HCT116 (cell line): ENCODE measurements around the gene GLRX3. TPM values are rescaled to one million over a fixed set of nuclear protein-coding genes. Genes with fewer than 3 reads are reported as not detected.

Source experiments
- ATAC-seq: fragments of 200-7000 bp; cut with Tn5 transposase; 2 replicates; pipeline ENCODE4 v1.9.1; 2020; ENCODE audit warnings: mild to moderate bottlenecking, moderate library complexity
- BruUV-seq: library from RNA; stranded (reverse); fragments of 400-500 nt; replicated peaks from 2 replicates; lab custom pipeline; 2021; lab: Mats Ljungman, UMichigan
- CTCF ChIA-PET: fragments of 300-600 bp; sonication (Branson Sonifier 250); formaldehyde crosslinking; loops from one replicate; lab custom pipeline; 2021; ENCODE audit warnings: antibody characterized with exemption; lab: Charles Lee
- POLR2A ChIA-PET: fragments of 300-600, 350-600 bp; sonication (Branson Sonifier 250); formaldehyde crosslinking; loops from one replicate; lab custom pipeline; 2021; ENCODE audit warnings: antibody characterized with exemption; lab: Charles Lee
- RAD21 ChIA-PET, 2 experiments: fragments of 300-600 bp; sonication (Branson Sonifier 250); formaldehyde crosslinking; loops; one replicate each; lab custom pipeline; 2023; ENCODE audit warnings: low total read pairs in 2 of 2; ENCODE audit not compliant: uncharacterized antibody in 2 of 2, unreplicated experiment in 2 of 2, low non-redundant PET in 1 of 2; lab: Charles Lee
- DNase-seq: peaks from one replicate; pipeline ENCODE4 v3.0.0-alpha.2; 2010; ENCODE audit warnings: low read depth, low spot score
- H2AFZ ChIP-seq: fragments of 200-600 bp; shearing (Covaris generic), sonication (generic); 2 replicates; pipeline ENCODE4 v1.6.1; 2017; ENCODE audit warnings: low read depth, mixed run types, mixed read lengths, antibody characterized with exemption, low read length; ENCODE audit not compliant: poor library complexity, severe bottlenecking
- H3K27ac ChIP-seq: 2 replicates; pipeline ENCODE4 v1.5.1; 2012; ENCODE audit warnings: low read depth, low read length
- H3K27me3 ChIP-seq: fragments of 200-600 bp; sonication (generic); 2 replicates; pipeline ENCODE4 v1.6.1; 2016; ENCODE audit warnings: mixed run types, low read length, mixed read lengths; ENCODE audit not compliant: insufficient read depth
- H3K36me3 ChIP-seq, 2 experiments: fragments of 200-500 bp in 1 of 2; fragments of 200-600 bp in 1 of 2; sonication (Bioruptor generic) in 1 of 2; sonication (generic) in 1 of 2; 2 replicates each; pipeline versions ENCODE4 v1.5.1 to v1.6.1; 2014 to 2016; ENCODE audit warnings: low read length in 2 of 2, inconsistent platforms in 1 of 2, mixed read lengths in 1 of 2, mixed run types in 1 of 2; ENCODE audit not compliant: insufficient read depth in 2 of 2, control insufficient read depth in 1 of 2
- H3K4me1 ChIP-seq, 2 experiments: fragments of 200-600 bp in 1 of 2; sonication (generic) in 1 of 2; 2 replicates each; pipeline versions ENCODE4 v1.5.1 to v1.6.1; 2012 to 2017; ENCODE audit warnings: low read length in 2 of 2, inconsistent platforms in 1 of 2, mild to moderate bottlenecking in 1 of 2, mixed read lengths in 1 of 2, mixed run types in 1 of 2, moderate library complexity in 1 of 2; ENCODE audit not compliant: insufficient read depth in 2 of 2, control insufficient read depth in 1 of 2
- H3K4me2 ChIP-seq: fragments of 200-600 bp; sonication (generic); 2 replicates; pipeline ENCODE4 v1.6.1; 2017; ENCODE audit warnings: mixed run types, low read length, mixed read lengths
- H3K4me3 ChIP-seq, 2 experiments: fragments of 200-600 bp in 1 of 2; sonication (generic) in 1 of 2; replicated peaks in 1 of 2; 2 replicates each; pipeline ENCODE4 v1.5.1; 2011 to 2016; ENCODE audit warnings: low read length in 2 of 2, control low read depth in 1 of 2, low read depth in 1 of 2, mild to moderate bottlenecking in 1 of 2, mixed read lengths in 1 of 2, mixed run types in 1 of 2
- H3K79me2 ChIP-seq: fragments of 200-600 bp; sonication (generic); 2 replicates; pipeline ENCODE4 v1.6.1; 2017; ENCODE audit warnings: mild to moderate bottlenecking, mixed run types, low read length, moderate library complexity, mixed read lengths; ENCODE audit not compliant: insufficient read depth
- H3K9ac ChIP-seq: fragments of 200-600 bp; sonication (generic); 2 replicates; pipeline ENCODE4 v1.6.1; 2016; ENCODE audit warnings: low read length, mixed read lengths
- H3K9me2 ChIP-seq: fragments of 200-600 bp; sonication (generic), shearing (Covaris generic); 2 replicates; pipeline ENCODE4 v1.6.1; 2017; ENCODE audit warnings: mixed run types, mild to moderate bottlenecking, moderate library complexity; ENCODE audit not compliant: insufficient read depth
- H3K9me3 ChIP-seq, 2 experiments: fragments of 200-500 bp in 1 of 2; fragments of 200-600 bp in 1 of 2; sonication (Bioruptor generic) in 1 of 2; sonication (generic) in 1 of 2; 2 replicates each; pipeline ENCODE4 v1.6.1; 2014 to 2017; ENCODE audit warnings: low read length in 2 of 2, mixed read lengths in 2 of 2, inconsistent platforms in 1 of 2, low read depth in 1 of 2, mild to moderate bottlenecking in 1 of 2, mixed run types in 1 of 2, moderate library complexity in 1 of 2; ENCODE audit not compliant: control insufficient read depth in 1 of 2, insufficient read depth in 1 of 2
- H4K20me1 ChIP-seq: fragments of 200-600 bp; sonication (generic), shearing (Covaris generic); 2 replicates; pipeline ENCODE4 v1.6.1; 2017; ENCODE audit warnings: mixed run types, mild to moderate bottlenecking, moderate library complexity; ENCODE audit not compliant: insufficient read depth
- ATF3 ChIP-seq: IDR thresholded peaks from 2 replicates; pipeline ENCODE4 v1.6.1; 2012
- CBX3 ChIP-seq: IDR thresholded peaks from 2 replicates; pipeline ENCODE4 v1.6.1; 2012; ENCODE audit warnings: low read depth
- CEBPB ChIP-seq: IDR thresholded peaks from 2 replicates; pipeline ENCODE4 v1.6.1; 2012; ENCODE audit warnings: low read depth
- EGR1 ChIP-seq: IDR thresholded peaks from 2 replicates; pipeline ENCODE4 v1.6.1; 2012; ENCODE audit warnings: low read depth
- FOSL1 ChIP-seq: IDR thresholded peaks from 2 replicates; pipeline ENCODE4 v1.6.1; 2012; ENCODE audit warnings: low read depth
- POLR2A ChIP-seq: IDR thresholded peaks from 2 replicates; pipeline ENCODE4 v1.7.0; 2011; ENCODE audit warnings: borderline replicate concordance; ENCODE audit not compliant: insufficient read depth, insufficient read length; ENCODE audit errors: extremely low read depth
- POLR2AphosphoS5 ChIP-seq: IDR thresholded peaks from 2 replicates; pipeline ENCODE4 v1.6.1; 2011; ENCODE audit warnings: mild to moderate bottlenecking, low read depth, low read length, moderate library complexity
- SIN3A ChIP-seq: IDR thresholded peaks from 2 replicates; pipeline ENCODE4 v1.6.1; 2012; ENCODE audit warnings: low read depth
- SRF ChIP-seq: IDR thresholded peaks from 2 replicates; pipeline ENCODE4 v1.6.1; 2012; ENCODE audit warnings: low read depth
- TCF7L2 ChIP-seq: IDR thresholded peaks from 2 replicates; pipeline ENCODE4 v1.7.0; 2011; ENCODE audit warnings: borderline replicate concordance, inconsistent platforms; ENCODE audit not compliant: insufficient read depth, insufficient read length; ENCODE audit errors: extremely low read depth
- ZBTB33 ChIP-seq: IDR thresholded peaks from 2 replicates; pipeline ENCODE4 v1.6.1; 2011; ENCODE audit warnings: mild to moderate bottlenecking, low read length, moderate library complexity; ENCODE audit not compliant: insufficient replicate concordance; ENCODE audit errors: extremely low read depth
- ZNF274 ChIP-seq: fragments of 200-500 bp; sonication (Bioruptor generic); IDR thresholded peaks from 2 replicates; pipeline ENCODE4 v1.6.1; 2014; ENCODE audit warnings: mild to moderate bottlenecking, low read depth, low read length, inconsistent platforms
- intact Hi-C: fragments of 100-400 bp; cut with micrococcal nuclease; formaldehyde crosslinking; loops from 2 replicates; pipeline ENCODE4 v1.10.0; 2022
- total RNA-seq: library from RNA; stranded (reverse); gene quantifications from one replicate; pipeline ENCODE4 v1.2.1, GENCODE V29; 2021; ENCODE audit not compliant: unreplicated experiment
- TF ChIP-seq, protein P1 (sequence below): IDR thresholded peaks from 2 replicates; pipeline ENCODE4 v1.6.1; 2012
- TF ChIP-seq, protein P2 (sequence below), 3 experiments: fragments of 200-600 bp in 1 of 3; sonication (generic) in 1 of 3; IDR thresholded peaks in 2 of 3; conservative IDR thresholded peaks in 1 of 3; 2 replicates each; pipeline ENCODE4 v1.5.1; 2012 to 2017; ENCODE audit warnings: low read depth in 2 of 3, low read length in 2 of 3, antibody characterized with exemption in 1 of 3, borderline replicate concordance in 1 of 3, control low read depth in 1 of 3, mild to moderate bottlenecking in 1 of 3, mixed read lengths in 1 of 3, mixed run types in 1 of 3, moderate library complexity in 1 of 3; ENCODE audit not compliant: insufficient read depth in 1 of 3

Gene GLRX3
- total RNA-seq, 1 experiment from 2014 or later: 59.1 TPM

GRCh38 chr10:130167707-130168106, 31.5 kb downstream of the GLRX3 start:
- CTCF ChIA-PET: no interaction called here

More at GRCh38 chr10:130167707-130168106, 31.5 kb downstream of the GLRX3 start:
- ATAC-seq (no peak), DNase-seq (no peak)
- Histone ChIP-seq H3K9me2 (no peaks in the 10 kb centered on the region), H3K4me2 (no peak overlapping the region), H3K27me3 (no peaks in the 10 kb centered on the region), H3K4me1 (no peaks in the 10 kb centered on the region), H3K79me2 (peaks cover 8% of the 10 kb centered on the region), H4K20me1 (no peaks in the 10 kb centered on the region), H2AFZ (no peak overlapping the region), H3K4me3 (no peak overlapping the region), H3K9me3 (no peaks in the 10 kb centered on the region), H3K36me3 (no peaks in the 10 kb centered on the region), H3K9ac (no peak overlapping the region), H3K27ac (no peak overlapping the region)
- ChIA-PET RAD21 (no interaction called here), POLR2A (no interaction called here)
- intact Hi-C loops: no loop called here
- BruUV-seq: no TSS peak
- TF ChIP-seq POLR2AphosphoS5 (no peak), ATF3 (no peak), FOSL1 (no peak), SIN3A (no peak), EGR1 (no peak), ZNF274 (no peak), CBX3 (no peak), ZBTB33 (no peak), SRF (no peak), POLR2A (no peak), CEBPB (no peak), TCF7L2 (no peak)
- TF ChIP-seq, protein P1, sequence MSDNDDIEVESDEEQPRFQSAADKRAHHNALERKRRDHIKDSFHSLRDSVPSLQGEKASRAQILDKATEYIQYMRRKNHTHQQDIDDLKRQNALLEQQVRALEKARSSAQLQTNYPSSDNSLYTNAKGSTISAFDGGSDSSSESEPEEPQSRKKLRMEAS: no peak
- TF ChIP-seq, protein P2, sequence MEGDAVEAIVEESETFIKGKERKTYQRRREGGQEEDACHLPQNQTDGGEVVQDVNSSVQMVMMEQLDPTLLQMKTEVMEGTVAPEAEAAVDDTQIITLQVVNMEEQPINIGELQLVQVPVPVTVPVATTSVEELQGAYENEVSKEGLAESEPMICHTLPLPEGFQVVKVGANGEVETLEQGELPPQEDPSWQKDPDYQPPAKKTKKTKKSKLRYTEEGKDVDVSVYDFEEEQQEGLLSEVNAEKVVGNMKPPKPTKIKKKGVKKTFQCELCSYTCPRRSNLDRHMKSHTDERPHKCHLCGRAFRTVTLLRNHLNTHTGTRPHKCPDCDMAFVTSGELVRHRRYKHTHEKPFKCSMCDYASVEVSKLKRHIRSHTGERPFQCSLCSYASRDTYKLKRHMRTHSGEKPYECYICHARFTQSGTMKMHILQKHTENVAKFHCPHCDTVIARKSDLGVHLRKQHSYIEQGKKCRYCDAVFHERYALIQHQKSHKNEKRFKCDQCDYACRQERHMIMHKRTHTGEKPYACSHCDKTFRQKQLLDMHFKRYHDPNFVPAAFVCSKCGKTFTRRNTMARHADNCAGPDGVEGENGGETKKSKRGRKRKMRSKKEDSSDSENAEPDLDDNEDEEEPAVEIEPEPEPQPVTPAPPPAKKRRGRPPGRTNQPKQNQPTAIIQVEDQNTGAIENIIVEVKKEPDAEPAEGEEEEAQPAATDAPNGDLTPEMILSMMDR (IDR thresholded peaks at IDR 0.05 in 2 of 3, conservative IDR thresholded peaks at IDR 0.05 in 1 of 3; ENCODE audit: borderline replicate concordance in 1 of 3, insufficient read depth in 1 of 3, low read depth in 2 of 3, low read length in 2 of 3): no peak
